Peyer's patch (tissue), 4 donors: ENCODE results near the gene DACH1. TPM values are rescaled to one million over a fixed set of nuclear protein-coding genes. Genes with fewer than 3 reads are reported as not detected.

ENCODE experiments used
- DNase-seq, 3 donors: peaks; one replicate each; pipeline ENCODE4 v3.0.0-alpha.2; 2017 to 2019
- H3K27ac ChIP-seq, 4 donors: fragments of 200-600 bp; sonication (generic); one replicate each; pipeline ENCODE4 v1.5.1; 2016 to 2019
- H3K27me3 ChIP-seq, 2 donors: fragments of 200-600 bp; sonication (generic); one replicate each; pipeline ENCODE4 v1.5.1; 2019
- H3K36me3 ChIP-seq, 3 donors: fragments of 200-600 bp; sonication (generic); one replicate each; pipeline ENCODE4 v1.5.1; 2016 to 2019
- H3K4me1 ChIP-seq, 4 donors: fragments of 200-600 bp; sonication (generic); one replicate each; pipeline ENCODE4 v1.5.1; 2016 to 2019
- H3K4me3 ChIP-seq, 4 donors: fragments of 200-600 bp; sonication (generic); 1 replicate in 3 of 4; 2 replicates in 1 of 4; pipeline ENCODE4 v1.5.1; 2016 to 2019; ENCODE audit warnings: mild to moderate bottlenecking in 1 of 4
- H3K9me3 ChIP-seq, 4 donors: fragments of 200-600 bp; sonication (generic); one replicate each; pipeline ENCODE4 v1.5.1; 2016 to 2019; ENCODE audit warnings: mild to moderate bottlenecking in 1 of 4
- CTCF ChIP-seq, 6 experiments: fragments of 450-650 bp in 4 of 6; fragments of 200-600 bp in 2 of 6; sonication (generic) in 1 of 6; IDR thresholded peaks; one replicate each; pipeline ENCODE4 v1.5.1; 2017 to 2019; ENCODE audit warnings: antibody characterized with exemption in 6 of 6, mild to moderate bottlenecking in 3 of 6, moderate library complexity in 1 of 6
- POLR2A ChIP-seq, 2 donors: fragments of 450-650 bp; IDR thresholded peaks; one replicate each; pipeline ENCODE4 v1.5.1; 2017; ENCODE audit warnings: antibody characterized with exemption in 2 of 2, mild to moderate bottlenecking in 2 of 2, moderate library complexity in 2 of 2
- total RNA-seq, 4 donors: library from RNA; depleted of rRNA; stranded (reverse); fragments of >200 nt; gene quantifications; one replicate each; pipeline ENCODE4 v1.1.0, GENCODE V29; 2016

The DACH1 gene
- total RNA-seq, 4 donors from 2014 or later = 15.2 to 63.5 (median 24.4) TPM

- TF ChIP-seq CTCF (IDR thresholded peaks at IDR 0.05) = no peak
- TF ChIP-seq POLR2A (IDR thresholded peaks at IDR 0.05) = no peak
- Histone ChIP-seq H3K27ac (peak overlapping the region in 1 of 4 donors; percentile 0), H3K36me3 (no peaks in the 10 kb centered on the region), H3K27me3 (no peaks in the 10 kb centered on the region), H3K4me3 (no peak overlapping the region), H3K9me3 (no peaks in the 10 kb centered on the region), H3K4me1 (peaks cover 0 to 5% (median 0%) of the 10 kb centered on the region in 4 donors)
- no peak for DNase-seq
Observed at GRCh38 chr13:71871844-71872243, 4.8 kb upstream of the DACH1 start.

GRCh38 chr13:71871176-71871754 lies 4.3 kb upstream of the DACH1 start:
- Histone ChIP-seq H3K4me3 (no peak overlapping the region), H3K27me3 (no peaks in the 10 kb centered on the region), H3K36me3 (no peaks in the 10 kb centered on the region), H3K4me1 (peaks cover 0 to 5% (median 0%) of the 10 kb centered on the region in 4 donors), H3K9me3 (no peaks in the 10 kb centered on the region), H3K27ac (no peak overlapping the region)
- no peak for DNase-seq
- TF ChIP-seq CTCF (IDR thresholded peaks at IDR 0.05) (no peak), POLR2A (IDR thresholded peaks at IDR 0.05) (no peak)

DNA sequence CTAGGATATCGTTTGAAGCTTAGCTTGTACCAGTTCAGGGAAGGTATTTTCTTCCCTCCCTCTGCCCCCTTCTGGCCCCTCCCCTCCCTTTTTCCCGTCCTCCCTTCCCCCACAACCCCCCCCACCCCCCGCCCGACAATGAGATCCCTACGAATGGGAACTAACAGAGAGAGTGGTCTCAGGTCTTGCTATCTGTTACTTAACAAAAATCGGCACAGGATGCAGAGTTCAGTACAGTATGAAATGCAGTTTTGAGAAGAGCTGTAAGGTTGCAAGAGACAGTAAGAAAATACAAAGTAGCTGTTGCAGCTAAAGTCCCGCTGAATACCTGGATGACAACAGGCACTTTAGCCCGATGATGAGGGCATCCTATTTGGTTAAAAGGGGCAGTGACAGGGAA lies 3.1 kb upstream of the DACH1 start:
- H3K4me3 ChIP-seq = no peak overlapping the region

GRCh38 chr13:71869274-71869673 lies 2.3 kb upstream of the DACH1 start:
- Histone ChIP-seq H3K27ac (no peak overlapping the region), H3K9me3 (peaks cover 0 to 5% (median 0%) of the 10 kb centered on the region in 4 donors), H3K27me3 (no peaks in the 10 kb centered on the region), H3K4me3 (no peak overlapping the region), H3K36me3 (no peaks in the 10 kb centered on the region), H3K4me1 (peaks cover 0 to 5% (median 0%) of the 10 kb centered on the region in 4 donors)
- TF ChIP-seq CTCF (IDR thresholded peaks at IDR 0.05) = no peak
- no peak for TF ChIP-seq POLR2A (IDR thresholded peaks at IDR 0.05)
- no peak for DNase-seq

More for the DNA sequence above, 3.1 kb upstream of the DACH1 start:
- H3K9me3 ChIP-seq = peaks cover 0 to 3% (median 0%) of the 10 kb centered on the region in 4 donors
- no peaks in the 10 kb centered on the region for H3K36me3 ChIP-seq
- no peaks in the 10 kb centered on the region for H3K27me3 ChIP-seq
- H3K27ac ChIP-seq = no peak overlapping the region
- TF ChIP-seq POLR2A (IDR thresholded peaks at IDR 0.05) (no peak), CTCF (IDR thresholded peaks at IDR 0.05) (no peak)
- peaks cover 0 to 5% (median 0%) of the 10 kb centered on the region in 4 donors for H3K4me1 ChIP-seq
- DNase-seq = no peak

DNA sequence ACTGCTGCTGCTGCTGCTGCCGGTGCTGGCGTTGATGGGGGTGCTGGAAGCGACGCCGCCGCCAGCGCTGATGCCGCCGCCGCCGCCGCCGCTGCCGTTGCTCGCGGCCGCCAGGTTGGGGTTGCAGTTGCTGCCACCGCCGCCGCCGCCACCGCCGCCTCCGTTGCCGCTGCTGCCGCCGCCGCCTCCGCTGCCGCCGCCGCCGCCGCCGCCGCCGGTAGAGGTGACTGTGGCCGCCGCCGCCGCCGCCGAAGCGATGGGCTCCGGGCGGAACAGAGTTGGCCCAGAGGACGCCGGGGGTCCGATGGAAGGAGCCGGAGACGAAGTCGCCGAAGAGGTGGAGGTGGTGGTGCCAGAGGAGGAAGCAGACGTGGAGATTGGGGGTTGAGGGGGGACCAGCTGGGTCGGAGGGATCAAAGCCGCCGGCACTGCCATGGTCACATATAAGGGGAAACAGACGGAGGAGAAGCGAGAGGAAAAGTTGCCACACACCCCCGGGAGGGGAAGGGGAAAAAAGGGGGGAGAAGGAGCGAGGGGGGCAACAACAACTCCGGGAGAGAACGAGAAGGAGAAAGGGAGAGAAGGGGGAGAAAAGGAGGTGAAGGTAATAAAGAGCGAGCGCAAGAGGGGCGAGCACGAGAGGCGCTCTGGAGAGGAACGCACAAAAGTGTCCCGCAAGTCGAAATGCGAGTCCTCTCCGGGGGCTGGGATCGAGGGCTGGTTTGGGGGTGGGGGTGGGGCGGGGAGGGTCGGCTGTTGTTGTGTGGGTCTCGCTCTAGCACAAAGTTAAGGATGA lies 471 bp downstream of the DACH1 start:
- no peaks in the 10 kb centered on the region for H3K36me3 ChIP-seq
- no peaks in the 10 kb centered on the region for H3K27me3 ChIP-seq
- TF ChIP-seq CTCF (IDR thresholded peaks at IDR 0.05) (peak in 1 of 6 experiments; percentile 10), POLR2A (IDR thresholded peaks at IDR 0.05) (no peak)
- peak overlapping the region; percentile 65 to 92 (median 82) for H3K27ac ChIP-seq
- no peaks in the 10 kb centered on the region for H3K4me1 ChIP-seq
- DNase-seq = peak in 2 of 3 donors; percentile 53 to 74
- peaks cover 0 to 5% (median 0%) of the 10 kb centered on the region in 4 donors for H3K9me3 ChIP-seq
- H3K4me3 ChIP-seq = peak overlapping the region; percentile 45 to 94 (median 70)
